Effector CD4-positive, alpha-beta T cell (primary cell): ENCODE data around the gene SERGEF.

Experiments used
- DNase-seq: peaks from one replicate; pipeline ENCODE4 v3.0.0-alpha.2; 2020

SERGEF gene

GRCh38 chr11:17766073-17766359 lies 246.8 kb downstream of the SERGEF start:
- no peak for DNase-seq

- no peak for DNase-seq
These were observed 247.3 kb downstream of the SERGEF start for GRCh38 chr11:17765356-17766072.

GRCh38 chr11:17764446-17765218 lies 248.2 kb downstream of the SERGEF start:
- DNase-seq, result no peak

- DNase-seq, result no peak
These were observed 249.1 kb downstream of the SERGEF start for GRCh38 chr11:17763703-17764102.

- DNase-seq, result no peak
These were observed 249.6 kb downstream of the SERGEF start for GRCh38 chr11:17763244-17763643.

GRCh38 chr11:17762309-17762974 lies 250.4 kb downstream of the SERGEF start:
- DNase-seq, result no peak

- no peak for DNase-seq
These were observed 252.5 kb downstream of the SERGEF start for GRCh38 chr11:17760102-17761029.

- DNase-seq, result no peak
These were observed 257.0 kb downstream of the SERGEF start for GRCh38 chr11:17755891-17756290.

GRCh38 chr11:17753641-17754040 lies 259.2 kb downstream of the SERGEF start:
- no peak for DNase-seq

GRCh38 chr11:17753153-17753552 lies 259.7 kb downstream of the SERGEF start:
- no peak for DNase-seq

- no peak for DNase-seq
These were observed 260.7 kb downstream of the SERGEF start for GRCh38 chr11:17752144-17752543.

GRCh38 chr11:17751558-17751957 lies 261.3 kb downstream of the SERGEF start:
- no peak for DNase-seq

- no peak for DNase-seq
These were observed 262.1 kb downstream of the SERGEF start for GRCh38 chr11:17750801-17751165.

- no peak for DNase-seq
These were observed 262.6 kb downstream of the SERGEF start for GRCh38 chr11:17750013-17750800.

- no peak for DNase-seq
These were observed 263.8 kb downstream of the SERGEF start for GRCh38 chr11:17748761-17749721.

- DNase-seq, result no peak
These were observed 264.8 kb downstream of the SERGEF start for GRCh38 chr11:17748044-17748443.

GRCh38 chr11:17747131-17747955 lies 265.5 kb downstream of the SERGEF start:
- no peak for DNase-seq

GRCh38 chr11:17746096-17746495 lies 266.8 kb downstream of the SERGEF start:
- DNase-seq, result no peak

GRCh38 chr11:17745023-17745772 lies 267.6 kb downstream of the SERGEF start:
- DNase-seq, result no peak
